ENCODE data around the gene MSH6. TPM values are rescaled to one million over a fixed set of nuclear protein-coding genes. Genes with fewer than 3 reads are reported as not detected.

MSH6 gene
- polyA plus RNA-seq, 1 donor (not counting 4 experiments of a cell fraction or from before 2014, with no cell fraction given): 35.4 TPM

- Histone ChIP-seq H3K9me1 (ENCODE audit: control insufficient read depth, extremely low read depth, insufficient read depth, low read length) (no peaks in the 10 kb centered on the region), H2AFZ (ENCODE audit: control insufficient read depth, low read length) (no peak overlapping the region), H3K9ac (ENCODE audit: control insufficient read depth, extremely low read depth, insufficient read depth, low read length) (no peak overlapping the region), H3K4me1 (ENCODE audit: control insufficient read depth, extremely low read depth, insufficient read depth, low read length) (peaks cover 4% of the 10 kb centered on the region), H3K4me2 (ENCODE audit: control insufficient read depth, extremely low read depth, insufficient read depth, low read depth, low read length) (no peak overlapping the region), H3K36me3 (ENCODE audit: control insufficient read depth in 2 of 2, extremely low read depth in 1 of 2, insufficient read depth in 2 of 2, low read length in 2 of 2) (no peaks in the 10 kb centered on the region), H3K27me3 (ENCODE audit: control insufficient read depth, extremely low read depth, insufficient read depth, low read length) (no peaks in the 10 kb centered on the region), H3K9me3 (ENCODE audit: control insufficient read depth, low read depth, low read length) (peaks cover 3% of the 10 kb centered on the region), H3K79me2 (ENCODE audit: control insufficient read depth, insufficient read depth, low read length) (no peaks in the 10 kb centered on the region), H3K27ac (ENCODE audit: control insufficient read depth, insufficient read depth, low read length) (no peak overlapping the region), H4K20me1 (ENCODE audit: control insufficient read depth, extremely low read depth, insufficient read depth, low read length) (no peaks in the 10 kb centered on the region), H3K4me3 (ENCODE audit: control insufficient read depth in 2 of 3, extremely low read depth in 1 of 3, insufficient read depth in 2 of 3, low read depth in 1 of 3, low read length in 3 of 3) (no peak overlapping the region)
- TF ChIP-seq EZH2 (IDR thresholded peaks at IDR 0.05; ENCODE audit: low read length): no peak
- TF ChIP-seq CTCF (optimal IDR thresholded peaks at IDR 0.05 in 1 of 3, IDR thresholded peaks at IDR 0.05 in 1 of 3, conservative IDR thresholded peaks at IDR 0.05 in 1 of 3; ENCODE audit: extremely low read depth in 1 of 3, insufficient read depth in 2 of 3, low read length in 3 of 3): no peak
- DNase-seq (ENCODE audit: low read depth, low spot score) (no peak), FAIRE-seq (no peak)
- dilution Hi-C loops (cut with MboI; ENCODE audit: extremely low pct_ligation_motif_present, low sequenced_read_pairs): no loop called here
Measured at GRCh38 chr2:47772343-47772742, 10.6 kb upstream of the MSH6 start.

- Histone ChIP-seq H3K9ac (ENCODE audit: control insufficient read depth, extremely low read depth, insufficient read depth, low read length) (no peak overlapping the region), H3K27me3 (ENCODE audit: control insufficient read depth, extremely low read depth, insufficient read depth, low read length) (no peaks in the 10 kb centered on the region), H4K20me1 (ENCODE audit: control insufficient read depth, extremely low read depth, insufficient read depth, low read length) (no peaks in the 10 kb centered on the region), H3K36me3 (ENCODE audit: control insufficient read depth in 2 of 2, extremely low read depth in 1 of 2, insufficient read depth in 2 of 2, low read length in 2 of 2) (no peaks in the 10 kb centered on the region), H3K79me2 (ENCODE audit: control insufficient read depth, insufficient read depth, low read length) (no peaks in the 10 kb centered on the region), H3K9me1 (ENCODE audit: control insufficient read depth, extremely low read depth, insufficient read depth, low read length) (no peaks in the 10 kb centered on the region), H3K4me2 (ENCODE audit: control insufficient read depth, extremely low read depth, insufficient read depth, low read depth, low read length) (no peak overlapping the region), H3K27ac (ENCODE audit: control insufficient read depth, insufficient read depth, low read length) (no peak overlapping the region), H3K4me1 (ENCODE audit: control insufficient read depth, extremely low read depth, insufficient read depth, low read length) (peaks cover 4% of the 10 kb centered on the region), H3K9me3 (ENCODE audit: control insufficient read depth, low read depth, low read length) (peaks cover 3% of the 10 kb centered on the region), H3K4me3 (ENCODE audit: control insufficient read depth in 2 of 3, extremely low read depth in 1 of 3, insufficient read depth in 2 of 3, low read depth in 1 of 3, low read length in 3 of 3) (no peak overlapping the region), H2AFZ (ENCODE audit: control insufficient read depth, low read length) (no peak overlapping the region)
- TF ChIP-seq CTCF (optimal IDR thresholded peaks at IDR 0.05 in 1 of 3, IDR thresholded peaks at IDR 0.05 in 1 of 3, conservative IDR thresholded peaks at IDR 0.05 in 1 of 3; ENCODE audit: extremely low read depth in 1 of 3, insufficient read depth in 2 of 3, low read length in 3 of 3): no peak
- TF ChIP-seq EZH2 (IDR thresholded peaks at IDR 0.05; ENCODE audit: low read length): no peak
- no peak for DNase-seq (ENCODE audit: low read depth, low spot score)
- dilution Hi-C loops (cut with MboI; ENCODE audit: extremely low pct_ligation_motif_present, low sequenced_read_pairs): no loop called here
- FAIRE-seq: no peak
Measured at GRCh38 chr2:47774567-47774966, 8.4 kb upstream of the MSH6 start.
